H1 (cell line): ENCODE measurements around the gene ITPR3. TPM values are rescaled to one million over a fixed set of nuclear protein-coding genes. Genes with fewer than 3 reads are reported as not detected.

Experiments used
- CTCF ChIA-PET: fragments of 300-600 bp; sonication (Branson Sonifier 250); formaldehyde crosslinking; loops from one replicate; lab custom pipeline; 2021; ENCODE audit not compliant: partially characterized antibody; lab: Charles Lee
- POLR2A ChIA-PET: fragments of 300-600 bp; sonication (Branson Sonifier 250); formaldehyde crosslinking; loops from one replicate; lab custom pipeline; 2021; ENCODE audit warnings: inconsistent platforms; ENCODE audit not compliant: partially characterized antibody; lab: Charles Lee
- DNase-seq, 2 experiments: peaks; one replicate each; pipeline versions ENCODE4 v3.0.0 to v3.0.0-alpha.2; 2010 to 2022; ENCODE audit warnings: low spot score in 2 of 2, low read depth in 1 of 2, mixed read lengths in 1 of 2
- FAIRE-seq: peaks from 2 replicates; lab custom pipeline; 2011; peaks lifted over from hg19 to GRCh38; lab: Jason Lieb, UNC
- H2AFZ ChIP-seq: 2 replicates; pipeline ENCODE4 v1.8.1; 2012; ENCODE audit warnings: low read length, inconsistent platforms
- H2AK5ac ChIP-seq: 2 replicates; pipeline ENCODE4 v1.6.1; 2013; ENCODE audit warnings: low read depth, low read length
- H2BK120ac ChIP-seq: replicated peaks from 2 replicates; pipeline ENCODE3; 2013; ENCODE audit warnings: low read depth, low read length, inconsistent platforms
- H2BK12ac ChIP-seq: 2 replicates; pipeline ENCODE4 v1.6.1; 2013; ENCODE audit warnings: low read depth, low read length
- H2BK15ac ChIP-seq: 2 replicates; pipeline ENCODE4 v1.6.1; 2013; ENCODE audit warnings: low read length
- H2BK20ac ChIP-seq: 2 replicates; pipeline ENCODE4 v1.6.1; 2013; ENCODE audit warnings: low read length
- H2BK5ac ChIP-seq: 2 replicates; pipeline ENCODE4 v1.6.1; 2013; ENCODE audit warnings: low read depth, low read length
- H3K14ac ChIP-seq: 2 replicates; pipeline ENCODE4 v1.6.1; 2013; ENCODE audit warnings: inconsistent platforms; ENCODE audit not compliant: insufficient read length
- H3K18ac ChIP-seq: 2 replicates; pipeline ENCODE4 v1.6.1; 2013; ENCODE audit warnings: low read length; ENCODE audit errors: extremely low read depth
- H3K23ac ChIP-seq: 2 replicates; pipeline ENCODE4 v1.6.1; 2013; ENCODE audit warnings: inconsistent platforms; ENCODE audit not compliant: insufficient read length
- H3K23me2 ChIP-seq: 2 replicates; pipeline ENCODE4 v1.6.1; 2013; ENCODE audit warnings: low read depth, low read length
- H3K27ac ChIP-seq: 2 replicates; pipeline ENCODE4 v1.6.1; 2011; ENCODE audit warnings: low read depth, low read length, inconsistent platforms
- H3K27me3 ChIP-seq, 4 experiments: replicated peaks in 1 of 4; 1 replicate in 1 of 4; 2 replicates in 3 of 4; pipeline versions ENCODE4 v1.6.1 to v1.8.1; 2011 to 2013; ENCODE audit warnings: low read length in 3 of 4, mild to moderate bottlenecking in 3 of 4, inconsistent platforms in 2 of 4, mixed read lengths in 2 of 4, moderate library complexity in 1 of 4; ENCODE audit not compliant: control insufficient read depth in 3 of 4, insufficient read depth in 3 of 4; ENCODE audit errors: extremely low read depth in 1 of 4
- H3K36me3 ChIP-seq, 4 experiments: 2 replicates each; pipeline versions ENCODE4 v1.6.1 to v1.8.1; 2011 to 2013; ENCODE audit warnings: mild to moderate bottlenecking in 4 of 4, low read length in 3 of 4, moderate library complexity in 2 of 4, control low read depth in 1 of 4, inconsistent platforms in 1 of 4; ENCODE audit not compliant: insufficient read depth in 4 of 4, control insufficient read depth in 2 of 4
- H3K4ac ChIP-seq: replicated peaks from 2 replicates; pipeline ENCODE3; 2013; ENCODE audit warnings: low read length, low read depth, mixed read lengths, inconsistent platforms; ENCODE audit not compliant: insufficient read length
- H3K4me1 ChIP-seq, 4 experiments: replicated peaks in 1 of 4; 1 replicate in 1 of 4; 2 replicates in 3 of 4; pipeline versions ENCODE4 v1.6.1 to v1.8.1; 2011 to 2013; ENCODE audit warnings: low read length in 3 of 4, inconsistent platforms in 2 of 4, mixed read lengths in 1 of 4; ENCODE audit not compliant: insufficient read depth in 4 of 4, control insufficient read depth in 3 of 4
- H3K4me2 ChIP-seq, 2 experiments: 2 replicates each; pipeline versions ENCODE4 v1.6.1 to v1.8.1; 2011 to 2013; ENCODE audit warnings: low read depth in 2 of 2, low read length in 2 of 2, control low read depth in 1 of 2, inconsistent platforms in 1 of 2, mild to moderate bottlenecking in 1 of 2; ENCODE audit not compliant: insufficient read depth in 1 of 2
- H3K4me3 ChIP-seq, 4 experiments: fragments of 200-600, 300-600 bp in 1 of 4; sonication (generic), shearing (Covaris generic), sonication (Bioruptor Twin) in 1 of 4; 2 replicates each; pipeline versions ENCODE4 v1.5.1 to v1.8.1; 2011 to 2016; ENCODE audit warnings: low read length in 4 of 4, low read depth in 3 of 4, control low read depth in 2 of 4, inconsistent platforms in 2 of 4, mild to moderate bottlenecking in 2 of 4, mixed read lengths in 1 of 4, moderate library complexity in 1 of 4; ENCODE audit not compliant: insufficient read depth in 2 of 4; ENCODE audit errors: extremely low read depth in 1 of 4
- H3K56ac ChIP-seq: replicated peaks from 2 replicates; pipeline ENCODE3; 2013; ENCODE audit warnings: low read depth, mild to moderate bottlenecking, mixed read lengths, low read length, inconsistent platforms; ENCODE audit not compliant: insufficient read length
- H3K79me1 ChIP-seq: 2 replicates; pipeline ENCODE4 v1.6.1; 2013; ENCODE audit warnings: low read depth, low read length, control low read depth
- H3K79me2 ChIP-seq, 2 experiments: 2 replicates each; pipeline versions ENCODE4 v1.6.1 to v1.8.1; 2012 to 2013; ENCODE audit warnings: low read length in 2 of 2, mild to moderate bottlenecking in 2 of 2, inconsistent platforms in 1 of 2; ENCODE audit not compliant: insufficient read depth in 2 of 2, control insufficient read depth in 1 of 2
- H3K9ac ChIP-seq, 4 experiments: replicated peaks in 1 of 4; 1 replicate in 1 of 4; 2 replicates in 3 of 4; pipeline versions ENCODE4 v1.6.1 to v1.8.1; 2011 to 2013; ENCODE audit warnings: low read depth in 3 of 4, low read length in 3 of 4, control low read depth in 2 of 4, mild to moderate bottlenecking in 2 of 4, moderate library complexity in 2 of 4, inconsistent platforms in 1 of 4; ENCODE audit errors: extremely low read depth in 1 of 4
- H3K9me3 ChIP-seq, 2 experiments: 2 replicates each; pipeline versions ENCODE4 v1.6.1 to v1.8.1; 2012 to 2013; ENCODE audit warnings: mild to moderate bottlenecking in 2 of 2, moderate library complexity in 2 of 2, control low read depth in 1 of 2, inconsistent platforms in 1 of 2, low read depth in 1 of 2, low read length in 1 of 2, mixed read lengths in 1 of 2; ENCODE audit not compliant: insufficient read depth in 2 of 2
- H4K20me1 ChIP-seq, 2 experiments: replicated peaks in 1 of 2; 2 replicates each; pipeline versions ENCODE3 to v1.8.1; 2011 to 2013; ENCODE audit warnings: inconsistent platforms in 2 of 2, low read length in 2 of 2, mild to moderate bottlenecking in 1 of 2; ENCODE audit not compliant: insufficient read depth in 2 of 2, control insufficient read depth in 1 of 2
- H4K5ac ChIP-seq: 2 replicates; pipeline ENCODE4 v1.6.1; 2013; ENCODE audit warnings: low read length, low read depth, mixed read lengths, inconsistent platforms; ENCODE audit not compliant: insufficient read length
- H4K8ac ChIP-seq: 2 replicates; pipeline ENCODE4 v1.8.0; 2013; ENCODE audit warnings: mild to moderate bottlenecking, moderate library complexity, low read length, inconsistent platforms; ENCODE audit not compliant: insufficient read depth; ENCODE audit errors: extremely low read depth
- H4K91ac ChIP-seq: replicated peaks from 2 replicates; pipeline ENCODE3; 2013; ENCODE audit warnings: low read length, mixed read lengths, inconsistent platforms; ENCODE audit not compliant: insufficient read length
- ATF2 ChIP-seq: IDR thresholded peaks from 2 replicates; pipeline ENCODE4 v1.6.1; 2012; ENCODE audit warnings: low read length, inconsistent platforms
- EP300 ChIP-seq, 2 experiments: IDR thresholded peaks; 1 replicate in 1 of 2; 2 replicates in 1 of 2; pipeline ENCODE4 v1.6.1; 2011 to 2012; ENCODE audit warnings: low read depth in 2 of 2, low read length in 2 of 2, mild to moderate bottlenecking in 2 of 2, borderline replicate concordance in 1 of 2, inconsistent platforms in 1 of 2, moderate library complexity in 1 of 2
- KDM5A ChIP-seq: fragments of 200-600 bp; IDR thresholded peaks from 2 replicates; pipeline ENCODE4 v1.7.1; 2012; ENCODE audit warnings: mild to moderate bottlenecking, low read length, inconsistent platforms, mixed read lengths
- POLR2A ChIP-seq, 2 experiments: IDR thresholded peaks; 1 replicate in 1 of 2; 2 replicates in 1 of 2; pipeline ENCODE4 v1.6.1; 2011; ENCODE audit warnings: low read depth in 2 of 2, low read length in 2 of 2, mild to moderate bottlenecking in 2 of 2; ENCODE audit errors: control extremely low read depth in 1 of 2
- POLR2AphosphoS5 ChIP-seq: IDR thresholded peaks from 2 replicates; pipeline ENCODE4 v1.6.1; 2011; ENCODE audit warnings: low read depth, low read length
- RFX5 ChIP-seq: IDR thresholded peaks from 2 replicates; pipeline ENCODE4 v1.6.1; 2011; ENCODE audit warnings: low read depth, low read length, improper control_type of control experiment, borderline replicate concordance
- SAP30 ChIP-seq: fragments of 300-600 bp; sonication (generic); IDR thresholded peaks from 2 replicates; pipeline ENCODE4 v1.7.1; 2012; ENCODE audit warnings: low read length, moderate library complexity, mild to moderate bottlenecking, inconsistent platforms; ENCODE audit not compliant: insufficient read depth, insufficient replicate concordance
- SIX5 ChIP-seq: IDR thresholded peaks from 2 replicates; pipeline ENCODE4 v1.6.1; 2011; ENCODE audit warnings: mild to moderate bottlenecking, low read depth, low read length
- SP4 ChIP-seq: IDR thresholded peaks from 2 replicates; pipeline ENCODE4 v1.6.1; 2012; ENCODE audit warnings: low read length, inconsistent platforms
- TCF12 ChIP-seq: IDR thresholded peaks from 2 replicates; pipeline ENCODE4 v1.6.1; 2011; ENCODE audit warnings: low read depth, mild to moderate bottlenecking, low read length
- USF2 ChIP-seq: IDR thresholded peaks from 2 replicates; pipeline ENCODE4 v1.6.1; 2011; ENCODE audit warnings: low read length, improper control_type of control experiment
- WGBS, 2 experiments: shearing (Covaris generic) in 1 of 2; methylation state at CpG; one replicate each; pipeline versions ENCODE4 v1.1.6 to v1.1.7; 2013 to 2015; ENCODE audit warnings: low lambda C conversion rate in 2 of 2, mixed read lengths in 2 of 2, inconsistent platforms in 1 of 2, low coverage in 1 of 2, missing lambda C conversion rate in 1 of 2; ENCODE audit not compliant: insufficient replicate concordance in 2 of 2, insufficient coverage in 1 of 2, insufficient read length in 1 of 2; ENCODE audit errors: extremely low coverage in 1 of 2, missing lambda C conversion rate in 1 of 2; 5-methylcytosine and 5-hydroxymethylcytosine counted together
- polyA plus RNA-seq, 7 experiments: library from polyadenylated mRNA; depleted of rRNA in 3 of 7; stranded (reverse) in 5 of 7; unstranded in 2 of 7; fragments of >200 nt in 5 of 7; fragments of 200-250 nt in 2 of 7; gene quantifications; 1 replicate in 5 of 7; 2 replicates in 1 of 7; 4 replicates in 1 of 7; pipeline versions ENCODE4 v1.2.1 to v1.2.3, GENCODE V29; 2011 to 2013; ENCODE audit warnings: missing spikeins in 2 of 7, mixed read lengths in 2 of 7
- total RNA-seq: library from RNA; stranded (reverse); fragmentation: NEBNext Ultra II Directional; extraction: Animal tissue kit (Norgen Biotek cat#: 25700); gene quantifications from 2 replicates; pipeline ENCODE4 v1.2.1, GENCODE V29; 2021

ITPR3 gene
- total and polyA plus RNA-seq, 2 of the 8 experiments (the other 6 are each of a cell fraction or from before 2014, with no cell fraction given) = 29.1 to 45.7 TPM

GRCh38 chr6:33588894-33589293 lies 32.2 kb upstream of the ITPR3 start:
- Histone ChIP-seq H2AFZ (no peak overlapping the region), H2BK15ac (no peak overlapping the region), H2BK12ac (peak overlapping the region; percentile 21; the same call in 1 of the 2 replicates), H2AK5ac (no peak overlapping the region), H3K14ac (no peak overlapping the region), H3K27ac (no peak overlapping the region), H3K79me1 (no peaks in the 10 kb centered on the region), H3K56ac (no peak overlapping the region), H3K4me2 (no peak overlapping the region), H4K5ac (no peak overlapping the region), H3K4me3 (no peak overlapping the region), H4K20me1 (no peaks in the 10 kb centered on the region), H3K18ac (no peak overlapping the region), H3K9ac (no peak overlapping the region), H3K9me3 (no peaks in the 10 kb centered on the region), H3K4me1 (peaks cover 5 to 29% (median 18%) of the 10 kb centered on the region in 4 experiments), H3K4ac (no peak overlapping the region), H3K27me3 (no peaks in the 10 kb centered on the region), H4K8ac (no peak overlapping the region), H2BK120ac (no peak overlapping the region), H3K23ac (no peak overlapping the region), H2BK20ac (no peak overlapping the region), H3K36me3 (no peaks in the 10 kb centered on the region), H3K79me2 (no peaks in the 10 kb centered on the region), H2BK5ac (peak overlapping the region; percentile 32; the same call in 1 of the 2 replicates), H4K91ac (no peak overlapping the region), H3K23me2 (no peaks in the 10 kb centered on the region; the same call in 1 of the 2 replicates)
- FAIRE-seq (no peak), DNase-seq (no peak)
- 92% methylated on average over 4 of the region's 4 CpGs; no CpG with 5 or more reads in 1 of the 2 experiments for WGBS, 2 experiments
- ChIA-PET CTCF (interaction anchor here (1.1 to 9.2 kb wide), 9 partner anchors 11 to 116 kb away, joined by 3 to 131 read pairs (median 11); partner anchors contain the start of gene ITPR3), POLR2A (interaction anchor here (2.3 kb wide), 1 partner anchor 9 kb away, joined by 7 read pairs; the partner anchor contains the start of gene BAK1)
- no peak for TF ChIP-seq SAP30
- TF ChIP-seq KDM5A = no peak
- TF ChIP-seq POLR2AphosphoS5 = no peak
- TF ChIP-seq SP4 = no peak
- no peak for TF ChIP-seq RFX5
- TF ChIP-seq POLR2A (IDR thresholded peaks at IDR 0.05; ENCODE audit: control extremely low read depth in 1 of 2, low read depth in 2 of 2, low read length in 2 of 2) = no peak
- TF ChIP-seq USF2 = no peak
- no peak for TF ChIP-seq ATF2
- no peak for TF ChIP-seq SIX5
- no peak for TF ChIP-seq TCF12
- TF ChIP-seq EP300 (IDR thresholded peaks at IDR 0.05; ENCODE audit: borderline replicate concordance in 1 of 2, low read depth in 2 of 2, low read length in 2 of 2) = no peak
